Myocyte (in vitro differentiated cells): ENCODE measurements around the gene KCNK10. TPM values are rescaled to one million over a fixed set of nuclear protein-coding genes. Genes with fewer than 3 reads are reported as not detected.

Experiments
- DNase-seq: peaks from one replicate; pipeline ENCODE4 v3.0.0-alpha.2; 2012; ENCODE audit warnings: low read depth
- total RNA-seq: library from RNA; depleted of rRNA; stranded (reverse); fragments of >200 nt; gene quantifications from 2 replicates; pipeline ENCODE4 v1.2.3, GENCODE V29; 2014

Gene KCNK10
- total RNA-seq, 1 donor from 2014 or later, result not detected

GRCh38 chr14:88185843-88186242 is 137.2 kb downstream of the KCNK10 start:
- DNase-seq, result no peak

GRCh38 chr14:88184956-88185355 is 138.1 kb downstream of the KCNK10 start:
- DNase-seq, result no peak

- DNase-seq, result no peak
These were observed 142.0 kb downstream of the KCNK10 start for GRCh38 chr14:88181072-88181471.

GRCh38 chr14:88179716-88180115 is 143.4 kb downstream of the KCNK10 start:
- no peak for DNase-seq

- no peak for DNase-seq
These were observed 152.7 kb downstream of the KCNK10 start for GRCh38 chr14:88170333-88170732.

GRCh38 chr14:88168498-88169165 is 154.4 kb downstream of the KCNK10 start:
- peak; percentile 37 for DNase-seq

- no peak for DNase-seq
These were observed 155.0 kb downstream of the KCNK10 start for GRCh38 chr14:88168025-88168424.

- DNase-seq, result no peak
These were observed 156.5 kb downstream of the KCNK10 start for GRCh38 chr14:88166616-88167015.

GRCh38 chr14:88164906-88165534 is 158.0 kb downstream of the KCNK10 start:
- DNase-seq, result no peak

- no peak for DNase-seq
These were observed 159.3 kb downstream of the KCNK10 start for GRCh38 chr14:88163731-88164255.

GRCh38 chr14:88156127-88156526 is 166.9 kb downstream of the KCNK10 start:
- DNase-seq, result no peak

- no peak for DNase-seq
These were observed 168.1 kb downstream of the KCNK10 start for GRCh38 chr14:88154926-88155325.

GRCh38 chr14:88154321-88154720 is 168.7 kb downstream of the KCNK10 start:
- DNase-seq, result no peak

GRCh38 chr14:88146881-88147649 is 176.0 kb downstream of the KCNK10 start:
- no peak for DNase-seq

- no peak for DNase-seq
These were observed 179.3 kb downstream of the KCNK10 start for GRCh38 chr14:88143810-88144209.

GRCh38 chr14:88142997-88143396 is 180.1 kb downstream of the KCNK10 start:
- DNase-seq, result no peak

- no peak for DNase-seq
These were observed 182.2 kb downstream of the KCNK10 start for GRCh38 chr14:88140874-88141273.

- no peak for DNase-seq
These were observed 185.7 kb downstream of the KCNK10 start for GRCh38 chr14:88137327-88137726.
